GM12872 (cell line): ENCODE measurements around the gene CGB1.

Experiments used
- TF ChIP-seq, protein P1 (sequence below): IDR thresholded peaks from 3 replicates; pipeline ENCODE4 v1.5.1; 2011; ENCODE audit warnings: low read depth, mild to moderate bottlenecking, low read length, moderate library complexity; ENCODE audit not compliant: insufficient read depth

CGB1 gene

DNA sequence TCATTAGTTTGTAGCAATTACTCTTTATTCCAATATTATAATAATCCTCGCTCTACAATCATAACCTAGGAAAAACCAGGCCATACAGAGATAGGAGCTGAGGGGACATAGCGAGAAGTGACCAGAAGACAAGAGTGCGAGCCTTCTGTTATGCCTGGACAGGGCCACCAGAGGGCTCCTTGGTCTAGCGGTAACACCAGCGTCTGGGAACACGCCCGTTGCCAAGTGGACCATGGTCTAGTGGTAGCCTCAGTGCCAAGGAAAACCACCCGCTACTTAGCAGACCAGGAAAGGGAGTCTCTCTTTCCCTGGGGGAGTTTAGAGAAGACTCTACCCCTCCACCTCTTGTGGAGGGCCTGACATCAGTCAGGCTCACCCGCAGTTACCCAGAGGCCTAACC lies 38.2 kb upstream of the CGB1 start:
- TF ChIP-seq, protein P1, sequence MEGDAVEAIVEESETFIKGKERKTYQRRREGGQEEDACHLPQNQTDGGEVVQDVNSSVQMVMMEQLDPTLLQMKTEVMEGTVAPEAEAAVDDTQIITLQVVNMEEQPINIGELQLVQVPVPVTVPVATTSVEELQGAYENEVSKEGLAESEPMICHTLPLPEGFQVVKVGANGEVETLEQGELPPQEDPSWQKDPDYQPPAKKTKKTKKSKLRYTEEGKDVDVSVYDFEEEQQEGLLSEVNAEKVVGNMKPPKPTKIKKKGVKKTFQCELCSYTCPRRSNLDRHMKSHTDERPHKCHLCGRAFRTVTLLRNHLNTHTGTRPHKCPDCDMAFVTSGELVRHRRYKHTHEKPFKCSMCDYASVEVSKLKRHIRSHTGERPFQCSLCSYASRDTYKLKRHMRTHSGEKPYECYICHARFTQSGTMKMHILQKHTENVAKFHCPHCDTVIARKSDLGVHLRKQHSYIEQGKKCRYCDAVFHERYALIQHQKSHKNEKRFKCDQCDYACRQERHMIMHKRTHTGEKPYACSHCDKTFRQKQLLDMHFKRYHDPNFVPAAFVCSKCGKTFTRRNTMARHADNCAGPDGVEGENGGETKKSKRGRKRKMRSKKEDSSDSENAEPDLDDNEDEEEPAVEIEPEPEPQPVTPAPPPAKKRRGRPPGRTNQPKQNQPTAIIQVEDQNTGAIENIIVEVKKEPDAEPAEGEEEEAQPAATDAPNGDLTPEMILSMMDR, result peak; percentile 66

DNA sequence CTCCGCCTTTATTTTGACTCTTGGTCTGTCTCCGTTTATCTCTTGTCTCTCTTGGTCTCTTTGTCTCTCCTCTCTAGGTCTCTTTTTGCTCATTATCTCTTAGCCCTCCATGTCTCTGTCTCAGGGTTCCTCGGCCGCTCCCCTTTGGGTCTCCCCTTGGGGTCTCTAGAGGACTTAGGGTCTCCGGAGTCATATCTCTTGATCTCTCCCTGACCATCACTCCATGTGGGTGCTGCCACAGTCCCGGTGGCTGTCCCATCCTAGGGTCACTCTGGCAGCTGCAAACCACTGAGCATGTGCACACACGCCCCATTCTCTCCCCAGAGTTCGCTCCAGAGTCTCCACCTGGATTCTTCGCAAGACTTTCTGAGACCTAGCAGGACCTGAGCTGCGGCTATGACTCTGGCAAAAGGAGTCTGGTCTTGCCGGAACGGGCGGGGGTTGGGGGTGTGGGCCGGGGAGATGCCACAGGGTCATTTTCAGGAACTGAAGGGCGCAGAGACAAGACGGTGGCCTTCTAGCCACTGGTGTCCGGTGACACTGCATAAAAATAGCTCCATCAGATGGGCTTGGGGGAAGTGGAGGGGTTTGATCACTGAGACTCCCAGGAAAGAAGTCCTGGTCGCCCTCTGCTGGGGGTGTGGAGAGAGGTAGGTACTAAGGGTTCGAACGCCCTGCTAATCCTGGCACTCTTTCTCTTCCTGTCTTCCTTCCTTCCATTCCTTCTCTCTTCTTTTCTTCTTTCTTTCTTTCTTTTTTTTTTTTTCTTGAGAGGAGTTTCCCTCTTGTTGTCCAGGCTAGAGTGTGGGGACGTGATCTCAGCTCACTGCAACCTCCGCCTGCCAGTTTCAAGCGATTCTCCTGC lies 37.1 kb upstream of the CGB1 start:
- TF ChIP-seq, protein P1, result peak; percentile 45; the same call in 1 of the 3 replicates

- TF ChIP-seq, protein P1, result no peak
These were observed 35.3 kb upstream of the CGB1 start for GRCh38 chr19:49071860-49072547.

DNA sequence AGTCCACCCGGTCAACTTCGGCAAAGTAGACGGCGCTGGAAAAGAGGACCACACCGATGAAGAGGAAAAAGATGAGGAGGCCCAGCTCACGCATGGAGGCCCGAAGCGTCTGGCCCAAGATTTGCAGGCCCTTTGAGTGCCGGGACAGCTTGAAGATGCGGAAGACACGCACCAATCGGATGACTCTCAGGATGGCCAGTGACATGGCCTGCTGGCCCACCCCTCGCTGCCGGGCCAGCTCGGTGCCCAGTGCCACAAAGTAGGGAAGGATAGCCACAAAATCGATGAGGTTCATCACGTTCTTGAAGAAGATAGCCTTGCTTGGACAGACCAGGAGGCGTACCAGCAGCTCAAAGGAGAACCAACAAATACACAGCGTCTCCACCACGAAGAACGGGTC lies 33.7 kb upstream of the CGB1 start:
- TF ChIP-seq, protein P1, result no peak

GRCh38 chr19:49069026-49069425 lies 32.3 kb upstream of the CGB1 start:
- TF ChIP-seq, protein P1, result no peak

GRCh38 chr19:49067554-49067953 lies 30.9 kb upstream of the CGB1 start:
- TF ChIP-seq, protein P1, result no peak

- TF ChIP-seq, protein P1, result no peak
These were observed 29.3 kb upstream of the CGB1 start for GRCh38 chr19:49065905-49066512.
